ENCODE data around the gene UTF1.

Gene UTF1

GRCh38 chr10:133248334-133248715 is 18.3 kb downstream of the UTF1 start:
- H3K4me3 ChIP-seq (replicated peaks; ENCODE audit: low read depth, low read length): no peak overlapping the region
- DNase-seq (ENCODE audit: low read depth): no peak
- TF ChIP-seq, protein P1, sequence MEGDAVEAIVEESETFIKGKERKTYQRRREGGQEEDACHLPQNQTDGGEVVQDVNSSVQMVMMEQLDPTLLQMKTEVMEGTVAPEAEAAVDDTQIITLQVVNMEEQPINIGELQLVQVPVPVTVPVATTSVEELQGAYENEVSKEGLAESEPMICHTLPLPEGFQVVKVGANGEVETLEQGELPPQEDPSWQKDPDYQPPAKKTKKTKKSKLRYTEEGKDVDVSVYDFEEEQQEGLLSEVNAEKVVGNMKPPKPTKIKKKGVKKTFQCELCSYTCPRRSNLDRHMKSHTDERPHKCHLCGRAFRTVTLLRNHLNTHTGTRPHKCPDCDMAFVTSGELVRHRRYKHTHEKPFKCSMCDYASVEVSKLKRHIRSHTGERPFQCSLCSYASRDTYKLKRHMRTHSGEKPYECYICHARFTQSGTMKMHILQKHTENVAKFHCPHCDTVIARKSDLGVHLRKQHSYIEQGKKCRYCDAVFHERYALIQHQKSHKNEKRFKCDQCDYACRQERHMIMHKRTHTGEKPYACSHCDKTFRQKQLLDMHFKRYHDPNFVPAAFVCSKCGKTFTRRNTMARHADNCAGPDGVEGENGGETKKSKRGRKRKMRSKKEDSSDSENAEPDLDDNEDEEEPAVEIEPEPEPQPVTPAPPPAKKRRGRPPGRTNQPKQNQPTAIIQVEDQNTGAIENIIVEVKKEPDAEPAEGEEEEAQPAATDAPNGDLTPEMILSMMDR (IDR thresholded peaks at IDR 0.05; ENCODE audit: low read length, missing control alignments): no peak

GRCh38 chr10:133249094-133249780 is 19.2 kb downstream of the UTF1 start:
- H3K4me3 ChIP-seq (replicated peaks; ENCODE audit: low read depth, low read length): no peak overlapping the region
- TF ChIP-seq, protein P1 (IDR thresholded peaks at IDR 0.05; ENCODE audit: low read length, missing control alignments): no peak
- DNase-seq (ENCODE audit: low read depth): no peak

DNA sequence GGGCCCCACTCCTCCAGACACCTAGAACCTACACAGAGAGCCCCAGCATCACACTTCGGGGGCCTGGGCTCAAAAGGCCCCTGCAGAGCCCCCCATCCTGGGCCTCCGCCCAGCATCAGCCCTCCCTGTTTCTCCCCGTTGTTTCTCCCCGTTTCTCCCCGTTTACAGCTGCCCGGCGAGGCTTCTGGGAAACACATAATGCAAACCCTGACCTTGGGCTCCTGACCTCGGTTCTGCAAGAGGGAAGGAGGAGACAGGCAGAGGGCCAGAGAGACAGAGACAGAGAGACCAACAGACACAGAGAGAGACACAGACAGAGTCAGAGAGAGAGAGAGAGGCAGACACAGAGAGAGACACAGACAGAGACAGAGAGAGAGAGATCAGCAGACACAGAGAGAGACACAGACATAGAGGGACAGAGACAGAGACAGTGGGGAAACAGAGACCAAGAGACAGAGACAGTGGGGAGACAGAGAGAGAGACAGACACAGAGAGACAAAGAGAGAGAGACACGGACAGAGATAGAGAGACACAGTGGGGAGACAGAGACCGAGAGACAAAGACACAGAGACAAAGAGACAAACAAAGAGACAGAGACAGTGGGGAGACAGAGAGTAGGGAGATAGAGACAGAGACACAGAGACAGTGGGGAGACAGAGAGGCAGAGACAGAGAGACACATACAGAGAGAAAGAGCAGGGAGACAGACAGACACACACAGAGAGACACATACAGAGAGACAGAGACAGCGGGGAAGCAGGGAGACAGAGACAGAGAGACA is 20.1 kb downstream of the UTF1 start:
- TF ChIP-seq, protein P1 (IDR thresholded peaks at IDR 0.05; ENCODE audit: low read length, missing control alignments): no peak
- H3K4me3 ChIP-seq (replicated peaks; ENCODE audit: low read depth, low read length): no peak overlapping the region
- DNase-seq (ENCODE audit: low read depth): no peak

- no peak overlapping the region for H3K4me3 ChIP-seq (replicated peaks; ENCODE audit: low read depth, low read length)
- TF ChIP-seq, protein P1 (IDR thresholded peaks at IDR 0.05; ENCODE audit: low read length, missing control alignments): no peak
- DNase-seq (ENCODE audit: low read depth): no peak
These were observed 21.6 kb downstream of the UTF1 start for GRCh38 chr10:133251388-133252222.

DNA sequence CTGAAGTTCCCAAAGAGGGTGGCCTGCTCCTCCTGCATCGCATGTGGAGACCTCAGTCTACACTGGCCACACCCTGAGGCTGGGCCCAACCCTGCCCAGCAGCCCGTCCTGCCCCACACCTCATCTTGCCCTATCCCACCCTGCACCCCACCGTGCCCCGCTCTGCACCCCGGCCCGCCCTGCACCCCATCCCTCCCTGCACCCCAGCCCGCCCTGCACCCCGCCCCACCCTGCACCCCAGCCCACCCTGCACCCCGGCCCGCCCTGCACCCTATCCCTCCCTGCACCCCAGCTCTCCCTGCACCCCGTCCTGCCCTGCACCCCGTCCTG is 22.2 kb downstream of the UTF1 start:
- H3K4me3 ChIP-seq (replicated peaks; ENCODE audit: low read depth, low read length): no peak overlapping the region
- DNase-seq (ENCODE audit: low read depth): no peak
- TF ChIP-seq, protein P1 (IDR thresholded peaks at IDR 0.05; ENCODE audit: low read length, missing control alignments): no peak

DNA sequence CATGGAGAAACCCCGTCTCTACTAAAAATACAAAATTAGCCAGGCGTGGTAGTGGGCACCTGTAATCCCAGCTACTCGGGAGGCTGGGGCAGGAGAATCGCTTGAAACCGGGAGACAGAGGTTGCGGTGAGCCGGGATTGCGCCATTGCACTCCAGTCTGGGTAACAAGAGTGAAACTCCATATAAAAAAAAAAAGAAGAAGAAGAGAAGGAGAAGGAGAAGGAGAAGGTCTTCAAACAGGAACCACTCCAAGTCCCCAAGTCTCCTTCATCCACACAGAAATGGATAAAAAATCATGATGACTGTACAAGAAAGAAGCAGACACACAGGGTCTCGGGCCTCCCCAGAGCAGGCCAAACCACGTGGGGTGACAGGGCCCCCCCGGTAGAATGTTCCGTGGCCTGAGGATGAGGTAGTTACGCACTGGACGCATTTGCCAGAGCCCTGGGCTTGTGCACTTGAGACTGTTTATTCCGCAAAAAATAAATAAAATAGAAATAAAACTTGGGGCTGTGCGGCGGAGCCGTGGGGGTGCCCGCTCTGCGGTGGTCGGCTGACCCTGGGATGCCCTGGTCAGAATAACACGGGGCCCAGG is 23.4 kb downstream of the UTF1 start:
- no peak for DNase-seq (ENCODE audit: low read depth)
- no peak overlapping the region for H3K4me3 ChIP-seq (replicated peaks; ENCODE audit: low read depth, low read length)
- TF ChIP-seq, protein P1 (IDR thresholded peaks at IDR 0.05; ENCODE audit: low read length, missing control alignments): no peak

All from fibroblast of pulmonary artery (primary cell).